H9 (cell line): ENCODE data around the gene ATAD1. TPM values are rescaled to one million over a fixed set of nuclear protein-coding genes. Genes with fewer than 3 reads are reported as not detected.

Experiments
- DNase-seq: peaks from one replicate; pipeline ENCODE4 v3.0.0-alpha.2; 2017
- H2AFZ ChIP-seq: one replicate; pipeline ENCODE4 v1.6.1; 2013; ENCODE audit warnings: mild to moderate bottlenecking, low read length, control low read depth, moderate library complexity
- H2AK5ac ChIP-seq: 2 replicates; pipeline ENCODE4 v1.6.1; 2013; ENCODE audit warnings: low read length, control low read depth, mixed read lengths; ENCODE audit not compliant: insufficient read length
- H2BK120ac ChIP-seq: one replicate; pipeline ENCODE4 v1.6.1; 2013; ENCODE audit warnings: low read depth, mild to moderate bottlenecking, low read length, control low read depth, inconsistent platforms; ENCODE audit not compliant: poor library complexity, severe bottlenecking
- H2BK12ac ChIP-seq: 2 replicates; pipeline ENCODE4 v1.6.1; 2013; ENCODE audit warnings: low read length, control low read depth, mixed read lengths, low read depth; ENCODE audit not compliant: insufficient read length
- H2BK15ac ChIP-seq: 2 replicates; pipeline ENCODE4 v1.6.1; 2013; ENCODE audit warnings: low read depth, low read length, control low read depth
- H2BK20ac ChIP-seq: one replicate; pipeline ENCODE4 v1.6.1; 2013; ENCODE audit warnings: low read depth, mild to moderate bottlenecking, low read length, control low read depth, inconsistent platforms; ENCODE audit not compliant: poor library complexity, severe bottlenecking
- H2BK5ac ChIP-seq: 2 replicates; pipeline ENCODE4 v1.6.1; 2013; ENCODE audit warnings: low read length, control low read depth, mixed read lengths; ENCODE audit not compliant: insufficient read length
- H3K14ac ChIP-seq: 2 replicates; pipeline ENCODE4 v1.6.1; 2013; ENCODE audit warnings: low read length, control low read depth; ENCODE audit not compliant: insufficient read depth
- H3K18ac ChIP-seq: 2 replicates; pipeline ENCODE4 v1.6.1; 2013; ENCODE audit warnings: low read depth, mild to moderate bottlenecking, mixed read lengths, low read length, control low read depth; ENCODE audit not compliant: insufficient read length
- H3K23ac ChIP-seq: 2 replicates; pipeline ENCODE4 v1.6.1; 2013; ENCODE audit warnings: low read length, control low read depth, mixed read lengths, low read depth; ENCODE audit not compliant: insufficient read length
- H3K23me2 ChIP-seq: 2 replicates; pipeline ENCODE4 v1.6.1; 2013; ENCODE audit warnings: low read depth, mild to moderate bottlenecking, mixed read lengths, low read length, control low read depth; ENCODE audit not compliant: insufficient read length, poor library complexity, severe bottlenecking
- H3K27ac ChIP-seq: 2 replicates; pipeline ENCODE4 v1.5.1; 2013; ENCODE audit warnings: low read length, control low read depth, mixed read lengths, low read depth; ENCODE audit not compliant: insufficient read length
- H3K27me3 ChIP-seq: 2 replicates; pipeline ENCODE4 v1.6.1; 2013; ENCODE audit warnings: low read length, control low read depth, inconsistent platforms; ENCODE audit not compliant: insufficient read depth
- H3K4ac ChIP-seq: 2 replicates; pipeline ENCODE4 v1.6.1; 2013; ENCODE audit warnings: low read depth, mild to moderate bottlenecking, control low read depth, inconsistent platforms, low read length, moderate library complexity
- H3K4me1 ChIP-seq: 2 replicates; pipeline ENCODE4 v1.6.1; 2013; ENCODE audit warnings: low read length, control low read depth, inconsistent platforms; ENCODE audit not compliant: insufficient read depth
- H3K4me2 ChIP-seq: 2 replicates; pipeline ENCODE4 v1.6.1; 2013; ENCODE audit warnings: low read length, control low read depth, mixed read lengths; ENCODE audit not compliant: insufficient read length, insufficient read depth
- H3K56ac ChIP-seq: 2 replicates; pipeline ENCODE4 v1.6.1; 2013; ENCODE audit warnings: low read depth, mild to moderate bottlenecking, mixed read lengths, low read length, control low read depth; ENCODE audit not compliant: insufficient read length
- H3K79me1 ChIP-seq: 2 replicates; pipeline ENCODE4 v1.6.1; 2013; ENCODE audit warnings: low read depth, mild to moderate bottlenecking, moderate library complexity, low read length, control low read depth, inconsistent platforms; ENCODE audit not compliant: insufficient read depth, poor library complexity, severe bottlenecking
- H3K79me2 ChIP-seq: 2 replicates; pipeline ENCODE4 v1.6.1; 2013; ENCODE audit warnings: low read length, control low read depth, inconsistent platforms; ENCODE audit not compliant: insufficient read depth
- H3K9ac ChIP-seq: 2 replicates; pipeline ENCODE4 v1.6.1; 2013; ENCODE audit warnings: low read length, control low read depth, mixed read lengths; ENCODE audit not compliant: insufficient read length; ENCODE audit errors: extremely low read depth
- H3K9me3 ChIP-seq: one replicate; pipeline ENCODE4 v1.6.1; 2013; ENCODE audit warnings: low read depth, low read length, inconsistent platforms; ENCODE audit not compliant: control insufficient read depth
- H3T11ph ChIP-seq: one replicate; pipeline ENCODE4 v1.6.1; 2013; ENCODE audit warnings: mild to moderate bottlenecking, low read length, control low read depth, inconsistent platforms
- H4K20me1 ChIP-seq: one replicate; pipeline ENCODE4 v1.6.1; 2013; ENCODE audit not compliant: control insufficient read depth, insufficient read length, insufficient read depth
- H4K5ac ChIP-seq: 2 replicates; pipeline ENCODE4 v1.6.1; 2013; ENCODE audit warnings: low read depth, mild to moderate bottlenecking, mixed read lengths, low read length, control low read depth; ENCODE audit not compliant: insufficient read length
- H4K8ac ChIP-seq: replicated peaks from 2 replicates; pipeline ENCODE4 v1.6.1; 2013; ENCODE audit warnings: low read length, control low read depth, mixed read lengths, low read depth; ENCODE audit not compliant: insufficient read length
- H4K91ac ChIP-seq: 2 replicates; pipeline ENCODE4 v1.6.1; 2013; ENCODE audit warnings: low read depth, mild to moderate bottlenecking, moderate library complexity, mixed read lengths, low read length, control low read depth; ENCODE audit not compliant: insufficient read length
- H3K27ac Mint-ChIP-seq, 3 experiments: 2 replicates in 2 of 3; 3 replicates in 1 of 3; pipeline ENCODE4 v1.8.0; 2020 to 2021; ENCODE audit warnings: mixed read lengths in 3 of 3, mild to moderate bottlenecking in 1 of 3, moderate library complexity in 1 of 3
- H3K27me3 Mint-ChIP-seq: 2 replicates; pipeline ENCODE4 v1.8.0; 2021; ENCODE audit warnings: low read depth, mild to moderate bottlenecking, moderate library complexity, mixed read lengths
- H3K36me3 Mint-ChIP-seq, 3 experiments: 2 replicates in 2 of 3; 3 replicates in 1 of 3; pipeline ENCODE4 v1.8.0; 2020 to 2021; ENCODE audit warnings: low read depth in 3 of 3, mixed read lengths in 3 of 3; ENCODE audit not compliant: insufficient read depth in 1 of 3
- H3K4me1 Mint-ChIP-seq, 2 experiments: 2 replicates each; pipeline ENCODE4 v1.8.0; 2020; ENCODE audit warnings: mixed read lengths in 2 of 2
- H3K4me3 Mint-ChIP-seq, 2 experiments: 2 replicates in 1 of 2; 3 replicates in 1 of 2; pipeline ENCODE4 v1.8.0; 2020 to 2021; ENCODE audit warnings: mild to moderate bottlenecking in 2 of 2, mixed read lengths in 2 of 2, moderate library complexity in 1 of 2
- H3K9me3 Mint-ChIP-seq, 2 experiments: 2 replicates in 1 of 2; 3 replicates in 1 of 2; pipeline ENCODE4 v1.8.0; 2020; ENCODE audit warnings: mild to moderate bottlenecking in 2 of 2, mixed read lengths in 2 of 2, moderate library complexity in 1 of 2
- CTCF ChIP-seq: fragments of 200-600 bp; sonication (generic); conservative IDR thresholded peaks from 3 replicates; pipeline ENCODE4 v1.8.0; 2021; ENCODE audit warnings: antibody characterized with exemption, mild to moderate bottlenecking
- WGBS: extraction: QIAGEN DNeasy Blood & Tissue Kit; methylation state at CpG from one replicate; pipeline ENCODE4 v1.1.7; 2013; ENCODE audit warnings: missing lambda C conversion rate, low lambda C conversion rate, mixed read lengths; ENCODE audit not compliant: insufficient read length; ENCODE audit errors: extremely low coverage; 5-methylcytosine and 5-hydroxymethylcytosine counted together
- total RNA-seq: library from RNA; stranded (reverse); gene quantifications from 2 replicates; pipeline ENCODE4 v1.2.1, GENCODE V29; 2021

ATAD1 gene
- total RNA-seq, 1 experiment from 2014 or later = 38.7 TPM

- Histone ChIP-seq H3K14ac (no peak overlapping the region), H2BK5ac (no peak overlapping the region), H3K18ac (no peak overlapping the region), H3K9ac (no peak overlapping the region), H3K4me2 (no peak overlapping the region), H3K27ac (no peak overlapping the region), H4K20me1 (no peaks in the 10 kb centered on the region), H3K23me2 (no peaks in the 10 kb centered on the region), H3T11ph (no peak overlapping the region), H3K23ac (no peak overlapping the region), H3K27me3 (no peaks in the 10 kb centered on the region), H3K79me1 (no peaks in the 10 kb centered on the region), H3K9me3 (no peaks in the 10 kb centered on the region), H3K4me1 (no peaks in the 10 kb centered on the region), H4K8ac (no peak overlapping the region), H3K79me2 (no peaks in the 10 kb centered on the region), H2AFZ (no peak overlapping the region), H4K5ac (no peak overlapping the region), H3K4ac (no peak overlapping the region), H2BK20ac (no peak overlapping the region), H2BK12ac (no peak overlapping the region), H2AK5ac (no peak overlapping the region), H4K91ac (no peak overlapping the region), H2BK120ac (no peak overlapping the region), H2BK15ac (no peak overlapping the region), H3K56ac (no peak overlapping the region)
- no peaks in the 10 kb centered on the region for H3K9me3 Mint-ChIP-seq
- H3K36me3 Mint-ChIP-seq = peaks cover 3 to 26% (median 20%) of the 10 kb centered on the region in 3 experiments; a peak in 6 of 7 replicates
- no peak for DNase-seq
- no peaks in the 10 kb centered on the region for H3K27me3 Mint-ChIP-seq
- WGBS = no CpG with 5 or more reads among the region's 2 CpGs
- H3K27ac Mint-ChIP-seq = no peak overlapping the region
- TF ChIP-seq CTCF = no peak
- H3K4me1 Mint-ChIP-seq = peaks cover 27 to 32% of the 10 kb centered on the region in 2 experiments
- H3K4me3 Mint-ChIP-seq = no peak overlapping the region
These were observed 65.5 kb downstream of the ATAD1 start for GRCh38 chr10:87752566-87752965.
